Mammary epithelial cell (primary cell): ENCODE measurements around the gene NMD3.

Experiments used
- CTCF ChIP-seq, 2 donors: IDR thresholded peaks in 1 of 2; conservative IDR thresholded peaks in 1 of 2; 2 replicates each; pipeline ENCODE4 v1.5.1; 2011 to 2012; ENCODE audit warnings: inconsistent platforms in 2 of 2, low read length in 2 of 2, mild to moderate bottlenecking in 2 of 2, control low read depth in 1 of 2, low read depth in 1 of 2; ENCODE audit not compliant: insufficient read depth in 1 of 2; ENCODE audit errors: extremely low read depth in 1 of 2
- EZH2 ChIP-seq: IDR thresholded peaks from 2 replicates; pipeline ENCODE4 v1.6.1; 2012; ENCODE audit warnings: low read length, inconsistent platforms, borderline replicate concordance

GRCh38 chr3:161252143-161252542 is 31.0 kb downstream of the NMD3 start:
- TF ChIP-seq CTCF (conservative IDR thresholded peaks at IDR 0.05 in 1 of 2, IDR thresholded peaks at IDR 0.05 in 1 of 2; ENCODE audit: extremely low read depth in 1 of 2, insufficient read depth in 1 of 2, low read depth in 1 of 2, low read length in 2 of 2) = no peak
- no peak for TF ChIP-seq EZH2
